Stimulated activated CD4-positive, alpha-beta T cell treated with anti-CD3 and anti-CD28 coated beads, Interleukin-15, amount 100 ng/mL, for 1 hour (primary cell): ENCODE results near the gene KIAA1614.

Experiments used
- DNase-seq, 2 donors: peaks; one replicate each; pipeline ENCODE4 v3.0.0-alpha.2; 2020; ENCODE audit warnings: low read depth in 1 of 2, low spot score in 1 of 2

The KIAA1614 gene

GRCh38 chr1:180912801-180913565, at the start of gene KIAA1614:
Gene KIAA1614, plus strand, starts transcription at chr1:180912897. Its CDS starts 347 bp downstream, at chr1:180913244.
- DNase-seq: no peak

- no peak for DNase-seq
Measured at GRCh38 chr1:180863158-180863775, 49.4 kb upstream of the KIAA1614 start.

- no peak for DNase-seq
Measured at GRCh38 chr1:180881806-180882509, 30.7 kb upstream of the KIAA1614 start.

- no peak for DNase-seq
Measured at GRCh38 chr1:180884588-180885300, 28.0 kb upstream of the KIAA1614 start.

- DNase-seq: no peak
Measured at GRCh38 chr1:180886338-180886737, 26.4 kb upstream of the KIAA1614 start.

- no peak for DNase-seq
Measured at GRCh38 chr1:180887841-180888240, 24.9 kb upstream of the KIAA1614 start.

- DNase-seq: no peak
Measured at GRCh38 chr1:180888870-180889269, 23.8 kb upstream of the KIAA1614 start.

GRCh38 chr1:180889325-180889724, 23.4 kb upstream of the KIAA1614 start:
- no peak for DNase-seq

- no peak for DNase-seq
Measured at GRCh38 chr1:180892272-180892671, 20.4 kb upstream of the KIAA1614 start.

- DNase-seq: no peak
Measured at GRCh38 chr1:180892675-180893074, 20.0 kb upstream of the KIAA1614 start.

- no peak for DNase-seq
Measured at GRCh38 chr1:180893614-180894013, 19.1 kb upstream of the KIAA1614 start.

GRCh38 chr1:180896161-180896560, 16.5 kb upstream of the KIAA1614 start:
- DNase-seq: no peak

- DNase-seq: no peak
Measured at GRCh38 chr1:180898441-180899219, 14.1 kb upstream of the KIAA1614 start.

- no peak for DNase-seq
Measured at GRCh38 chr1:180899262-180899661, 13.4 kb upstream of the KIAA1614 start.

GRCh38 chr1:180901076-180901990, 11.4 kb upstream of the KIAA1614 start:
- no peak for DNase-seq

- no peak for DNase-seq
Measured at GRCh38 chr1:180902541-180902940, 10.2 kb upstream of the KIAA1614 start.

GRCh38 chr1:180905927-180906326, 6.8 kb upstream of the KIAA1614 start:
- DNase-seq: no peak

GRCh38 chr1:180906511-180906910, 6.2 kb upstream of the KIAA1614 start:
- no peak for DNase-seq

GRCh38 chr1:180907313-180908055, 5.2 kb upstream of the KIAA1614 start:
- no peak for DNase-seq
